B cell (primary cell): ENCODE data around the gene DKK3. TPM values are rescaled to one million over a fixed set of nuclear protein-coding genes. Genes with fewer than 3 reads are reported as not detected.

ENCODE experiments used
- ATAC-seq: fragments of 200-7000 bp; cut with Tn5 transposase; one replicate; pipeline ENCODE4 v1.10.0; 2021; ENCODE audit warnings: low read depth, mild to moderate bottlenecking, moderate number of reproducible peaks, moderate library complexity
- CTCF ChIA-PET: fragments of 350-600 bp; sonication (Branson Sonifier 250); formaldehyde crosslinking; loops from one replicate; lab custom pipeline; 2021; ENCODE audit warnings: antibody characterized with exemption, inconsistent platforms; lab: Charles Lee
- POLR2A ChIA-PET: fragments of 350-600 bp; sonication (Branson Sonifier 250); formaldehyde crosslinking; loops from one replicate; lab custom pipeline; 2021; ENCODE audit warnings: antibody characterized with exemption; lab: Charles Lee
- DNase-seq: peaks from one replicate; pipeline ENCODE4 v3.0.0; 2013
- H2AFZ ChIP-seq: 2 replicates; pipeline ENCODE4 v1.6.1; 2012; ENCODE audit warnings: mild to moderate bottlenecking, low read depth, low read length; ENCODE audit not compliant: insufficient read depth, poor library complexity, severe bottlenecking
- H3K27ac ChIP-seq, 2 donors: 1 replicate in 1 of 2; 2 replicates in 1 of 2; pipeline ENCODE4 v1.5.1; 2012 to 2013; ENCODE audit warnings: low read length in 2 of 2, mild to moderate bottlenecking in 2 of 2, moderate library complexity in 1 of 2
- H3K27me3 ChIP-seq, 4 experiments: fragments of 200-600 bp in 1 of 4; sonication (generic) in 1 of 4; replicated peaks in 1 of 4; 1 replicate in 2 of 4; 2 replicates in 2 of 4; pipeline versions ENCODE4 v1.6.1 to v1.7.0; 2013 to 2016; ENCODE audit warnings: low read length in 3 of 4, mild to moderate bottlenecking in 2 of 4, mixed read lengths in 1 of 4, moderate library complexity in 1 of 4; ENCODE audit not compliant: insufficient read depth in 4 of 4, control insufficient read depth in 3 of 4; ENCODE audit errors: control extremely low read depth in 1 of 4
- H3K36me3 ChIP-seq, 2 experiments: replicated peaks in 1 of 2; 1 replicate in 1 of 2; 2 replicates in 1 of 2; pipeline versions ENCODE4 v1.6.1 to v1.7.1; 2013; ENCODE audit warnings: low read length in 1 of 2; ENCODE audit not compliant: insufficient read depth in 2 of 2, control insufficient read depth in 1 of 2; ENCODE audit errors: control extremely low read depth in 1 of 2, extremely low read depth in 1 of 2
- H3K4me1 ChIP-seq, 2 donors: fragments of 200-600 bp in 1 of 2; sonication (generic) in 1 of 2; 1 replicate in 1 of 2; 2 replicates in 1 of 2; pipeline versions ENCODE4 v1.5.1 to v1.6.1; 2013 to 2017; ENCODE audit warnings: low read length in 2 of 2; ENCODE audit not compliant: control insufficient read depth in 2 of 2, insufficient read depth in 2 of 2
- H3K4me2 ChIP-seq: replicated peaks from 2 replicates; pipeline ENCODE3; 2012; ENCODE audit warnings: mild to moderate bottlenecking, low read depth, low read length; ENCODE audit not compliant: poor library complexity, severe bottlenecking
- H3K4me3 ChIP-seq, 5 experiments: fragments of 200-600 bp in 1 of 5; sonication (generic) in 1 of 5; 1 replicate in 3 of 5; 2 replicates in 2 of 5; pipeline versions ENCODE4 v1.5.1 to v1.7.0; 2011 to 2016; ENCODE audit warnings: low read length in 4 of 5, mild to moderate bottlenecking in 4 of 5, low read depth in 2 of 5, control low read depth in 1 of 5, moderate library complexity in 1 of 5; ENCODE audit not compliant: insufficient read depth in 1 of 5; ENCODE audit errors: control extremely low read depth in 1 of 5, extremely low read depth in 1 of 5
- H3K79me2 ChIP-seq: fragments of 200-600 bp; sonication (generic); one replicate; pipeline ENCODE4 v1.6.0; 2016; ENCODE audit warnings: low read length; ENCODE audit not compliant: control insufficient read depth, insufficient read depth
- H3K9ac ChIP-seq: fragments of 200-600 bp; sonication (generic); 2 replicates; pipeline ENCODE4 v1.6.1; 2017; ENCODE audit warnings: mild to moderate bottlenecking, low read length, moderate library complexity
- H3K9me3 ChIP-seq, 3 donors: one replicate each; pipeline versions ENCODE4 v1.6.1 to v1.7.1; 2013; ENCODE audit warnings: low read length in 2 of 3; ENCODE audit not compliant: control insufficient read depth in 2 of 3, insufficient read depth in 1 of 3; ENCODE audit errors: control extremely low read depth in 1 of 3
- H4K20me1 ChIP-seq: 2 replicates; pipeline ENCODE4 v1.6.0; 2012; ENCODE audit warnings: mild to moderate bottlenecking, low read length; ENCODE audit not compliant: insufficient read depth, control insufficient read depth, poor library complexity, severe bottlenecking
- H3K27ac Mint-ChIP-seq: one replicate; pipeline ENCODE4 v1.8.0; 2021; ENCODE audit warnings: mixed read lengths
- H3K27me3 Mint-ChIP-seq: one replicate; pipeline ENCODE4 v1.8.0; 2021; ENCODE audit warnings: mixed read lengths
- H3K4me1 Mint-ChIP-seq: one replicate; pipeline ENCODE4 v1.8.0; 2021; ENCODE audit warnings: mixed read lengths
- H3K4me3 Mint-ChIP-seq: one replicate; pipeline ENCODE4 v1.8.0; 2021; ENCODE audit warnings: mixed read lengths
- H3K9me3 Mint-ChIP-seq: one replicate; pipeline ENCODE4 v1.8.0; 2022; ENCODE audit warnings: mixed read lengths; ENCODE audit not compliant: insufficient read depth
- EZH2 ChIP-seq: IDR thresholded peaks from 2 replicates; pipeline ENCODE4 v1.6.1; 2012; ENCODE audit warnings: borderline replicate concordance, low read depth, mild to moderate bottlenecking, moderate library complexity, low read length; ENCODE audit not compliant: insufficient read depth, poor library complexity, severe bottlenecking
- WGBS: methylation state at CpG from one replicate; pipeline ENCODE4 v1.1.5; 2013; ENCODE audit warnings: missing lambda C conversion rate; ENCODE audit not compliant: insufficient coverage; 5-methylcytosine and 5-hydroxymethylcytosine counted together
- intact Hi-C: fragments of 100-400 bp; cut with micrococcal nuclease; formaldehyde crosslinking; loops from one replicate; pipeline ENCODE4 v1.10.0; 2022
- polyA plus RNA-seq: library from polyadenylated mRNA; depleted of rRNA; stranded (reverse); fragments of >200 nt; gene quantifications from 2 replicates; pipeline ENCODE4 v1.2.3, GENCODE V29; 2012
- total RNA-seq, 2 donors: library from RNA; stranded (reverse); fragments of 120-200 nt in 1 of 2; gene quantifications; 1 replicate in 1 of 2; 2 replicates in 1 of 2; pipeline versions ENCODE4 v1.2.3 to v1.2.4, GENCODE V29; 2013 to 2022
- TF ChIP-seq, protein P1 (sequence below): fragments of 200-600 bp; IDR thresholded peaks from one replicate; pipeline ENCODE4 v1.8.0; 2022; ENCODE audit warnings: antibody characterized with exemption, mild to moderate bottlenecking

The DKK3 gene
- total and polyA plus RNA-seq, 2 donors (not counting 1 experiment from before 2014, with no cell fraction given), result 0.33 TPM; not detected in 1

- Histone ChIP-seq H3K27me3 (peaks cover 0 to 5% (median 0%) of the 10 kb centered on the region in 4 experiments), H3K36me3 (no peaks in the 10 kb centered on the region), H3K9me3 (peaks cover 0 to 9% (median 0%) of the 10 kb centered on the region in 3 donors), H3K4me2 (no peak overlapping the region), H3K27ac (no peak overlapping the region), H3K4me1 (no peaks in the 10 kb centered on the region), H4K20me1 (no peaks in the 10 kb centered on the region), H3K9ac (no peak overlapping the region), H3K4me3 (no peak overlapping the region), H3K79me2 (no peaks in the 10 kb centered on the region), H2AFZ (no peak overlapping the region)
- WGBS, result 75% methylated on average over 5 of the region's 5 CpGs
- CTCF ChIA-PET, result no interaction called here
- intact Hi-C loops, result no loop called here
- DNase-seq (no peak), ATAC-seq (no peak)
- H3K4me1 Mint-ChIP-seq, result no peaks in the 10 kb centered on the region
- H3K27me3 Mint-ChIP-seq, result peaks cover 17% of the 10 kb centered on the region
- H3K4me3 Mint-ChIP-seq, result no peak overlapping the region
- no peak overlapping the region for H3K27ac Mint-ChIP-seq
- H3K9me3 Mint-ChIP-seq, result no peaks in the 10 kb centered on the region
- no peak for TF ChIP-seq EZH2
- TF ChIP-seq, protein P1, sequence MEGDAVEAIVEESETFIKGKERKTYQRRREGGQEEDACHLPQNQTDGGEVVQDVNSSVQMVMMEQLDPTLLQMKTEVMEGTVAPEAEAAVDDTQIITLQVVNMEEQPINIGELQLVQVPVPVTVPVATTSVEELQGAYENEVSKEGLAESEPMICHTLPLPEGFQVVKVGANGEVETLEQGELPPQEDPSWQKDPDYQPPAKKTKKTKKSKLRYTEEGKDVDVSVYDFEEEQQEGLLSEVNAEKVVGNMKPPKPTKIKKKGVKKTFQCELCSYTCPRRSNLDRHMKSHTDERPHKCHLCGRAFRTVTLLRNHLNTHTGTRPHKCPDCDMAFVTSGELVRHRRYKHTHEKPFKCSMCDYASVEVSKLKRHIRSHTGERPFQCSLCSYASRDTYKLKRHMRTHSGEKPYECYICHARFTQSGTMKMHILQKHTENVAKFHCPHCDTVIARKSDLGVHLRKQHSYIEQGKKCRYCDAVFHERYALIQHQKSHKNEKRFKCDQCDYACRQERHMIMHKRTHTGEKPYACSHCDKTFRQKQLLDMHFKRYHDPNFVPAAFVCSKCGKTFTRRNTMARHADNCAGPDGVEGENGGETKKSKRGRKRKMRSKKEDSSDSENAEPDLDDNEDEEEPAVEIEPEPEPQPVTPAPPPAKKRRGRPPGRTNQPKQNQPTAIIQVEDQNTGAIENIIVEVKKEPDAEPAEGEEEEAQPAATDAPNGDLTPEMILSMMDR, result no peak
- POLR2A ChIA-PET, result no interaction called here
These were observed 25.0 kb downstream of the DKK3 start for GRCh38 chr11:11983427-11983826.

DNA sequence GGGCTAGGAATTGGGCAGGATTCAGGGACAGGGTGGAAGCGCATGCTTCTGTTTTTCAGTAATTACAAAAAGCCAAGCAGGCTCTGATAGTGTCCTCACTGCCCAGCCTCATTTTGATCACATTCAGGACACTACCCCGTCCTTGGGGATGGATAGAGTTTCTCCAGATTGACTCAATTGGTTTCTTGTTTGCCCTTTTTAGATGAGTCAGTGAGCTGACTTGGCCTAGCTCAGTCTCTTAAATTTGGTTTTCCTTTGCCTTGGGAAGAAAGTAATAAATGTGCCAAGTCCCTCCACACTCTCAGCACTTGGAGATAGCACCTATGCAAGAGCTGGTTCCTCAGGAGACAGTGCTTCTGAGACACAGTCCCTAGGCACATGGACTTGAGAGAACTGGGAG, 25.5 kb downstream of the DKK3 start:
- intact Hi-C loops, result no loop called here
- Histone ChIP-seq H4K20me1 (no peaks in the 10 kb centered on the region), H3K36me3 (no peaks in the 10 kb centered on the region), H3K79me2 (no peaks in the 10 kb centered on the region), H3K27ac (no peak overlapping the region), H3K4me1 (no peaks in the 10 kb centered on the region), H2AFZ (no peak overlapping the region), H3K4me3 (no peak overlapping the region), H3K9me3 (peaks cover 0 to 11% (median 0%) of the 10 kb centered on the region in 3 donors), H3K9ac (no peak overlapping the region), H3K27me3 (peaks cover 0 to 5% (median 0%) of the 10 kb centered on the region in 4 experiments), H3K4me2 (no peak overlapping the region)
- CTCF ChIA-PET, result no interaction called here
- no peak overlapping the region for H3K27ac Mint-ChIP-seq
- no peak for ATAC-seq
- 83% methylated on average over 2 of the region's 2 CpGs for WGBS
- TF ChIP-seq, protein P1, result no peak
- no peak for TF ChIP-seq EZH2
- POLR2A ChIA-PET, result no interaction called here
- no peak overlapping the region for H3K4me3 Mint-ChIP-seq
- H3K27me3 Mint-ChIP-seq, result peaks cover 17% of the 10 kb centered on the region
- H3K4me1 Mint-ChIP-seq, result no peaks in the 10 kb centered on the region
- DNase-seq, result no peak
- no peaks in the 10 kb centered on the region for H3K9me3 Mint-ChIP-seq
